Keratinocyte (primary cell): ENCODE data around the gene KCNMA1. TPM values are rescaled to one million over a fixed set of nuclear protein-coding genes. Genes with fewer than 3 reads are reported as not detected.

ENCODE experiments used
- DNase-seq: peaks from one replicate; pipeline ENCODE4 v3.0.0-alpha.2; 2011; ENCODE audit warnings: low read depth, missing footprints, low spot score
- FAIRE-seq: peaks from 2 replicates; lab custom pipeline; 2011; peaks lifted over from hg19 to GRCh38; lab: Jason Lieb, UNC
- H2AFZ ChIP-seq: 2 replicates; pipeline ENCODE4 v1.6.0; 2012; ENCODE audit warnings: low read length, control low read depth, inconsistent platforms; ENCODE audit not compliant: control insufficient read depth
- H3K27ac ChIP-seq: 2 replicates; pipeline ENCODE4 v1.5.1; 2011; ENCODE audit warnings: low read length; ENCODE audit not compliant: control insufficient read depth, insufficient read depth
- H3K27me3 ChIP-seq: 3 replicates; pipeline ENCODE4 v1.6.0; 2011; ENCODE audit warnings: low read length; ENCODE audit not compliant: control insufficient read depth, insufficient read depth; ENCODE audit errors: extremely low read depth
- H3K36me3 ChIP-seq, 2 experiments: 2 replicates in 1 of 2; 3 replicates in 1 of 2; pipeline ENCODE4 v1.5.1; 2011; ENCODE audit warnings: low read length in 2 of 2, mild to moderate bottlenecking in 1 of 2; ENCODE audit not compliant: control insufficient read depth in 2 of 2, insufficient read depth in 2 of 2; ENCODE audit errors: extremely low read depth in 1 of 2
- H3K4me1 ChIP-seq: 3 replicates; pipeline ENCODE4 v1.5.1; 2011; ENCODE audit warnings: low read length; ENCODE audit not compliant: control insufficient read depth, insufficient read depth; ENCODE audit errors: extremely low read depth
- H3K4me2 ChIP-seq: 3 replicates; pipeline ENCODE4 v1.6.0; 2011; ENCODE audit warnings: low read depth, low read length; ENCODE audit not compliant: control insufficient read depth, insufficient read depth; ENCODE audit errors: extremely low read depth
- H3K4me3 ChIP-seq, 3 experiments: fragments of 200-600 bp in 1 of 3; sonication (generic) in 1 of 3; 2 replicates in 2 of 3; 3 replicates in 1 of 3; pipeline ENCODE4 v1.5.1; 2011 to 2016; ENCODE audit warnings: low read length in 3 of 3, mild to moderate bottlenecking in 3 of 3, control low read depth in 2 of 3, inconsistent platforms in 1 of 3, low read depth in 1 of 3, mixed read lengths in 1 of 3, mixed run types in 1 of 3, moderate library complexity in 1 of 3; ENCODE audit not compliant: control insufficient read depth in 2 of 3, insufficient read depth in 2 of 3; ENCODE audit errors: extremely low read depth in 1 of 3
- H3K79me2 ChIP-seq: 2 replicates; pipeline ENCODE4 v1.6.0; 2012; ENCODE audit warnings: low read length; ENCODE audit not compliant: control insufficient read depth, insufficient read depth
- H3K9ac ChIP-seq: 3 replicates; pipeline ENCODE4 v1.6.0; 2011; ENCODE audit warnings: low read length; ENCODE audit not compliant: control insufficient read depth, insufficient read depth; ENCODE audit errors: extremely low read depth
- H3K9me1 ChIP-seq: 3 replicates; pipeline ENCODE4 v1.6.0; 2011; ENCODE audit warnings: low read length; ENCODE audit not compliant: control insufficient read depth, insufficient read depth; ENCODE audit errors: extremely low read depth
- H3K9me3 ChIP-seq: 2 replicates; pipeline ENCODE4 v1.5.1; 2012; ENCODE audit warnings: low read depth, low read length; ENCODE audit not compliant: control insufficient read depth
- H4K20me1 ChIP-seq: 3 replicates; pipeline ENCODE4 v1.6.0; 2011; ENCODE audit warnings: low read length; ENCODE audit not compliant: control insufficient read depth, insufficient read depth; ENCODE audit errors: extremely low read depth
- CTCF ChIP-seq, 3 experiments: IDR thresholded peaks in 1 of 3; conservative IDR thresholded peaks in 1 of 3; optimal IDR thresholded peaks in 1 of 3; 2 replicates in 2 of 3; 3 replicates in 1 of 3; pipeline versions ENCODE3 to v1.5.1; 2011; ENCODE audit warnings: low read length in 3 of 3, mild to moderate bottlenecking in 3 of 3, moderate library complexity in 2 of 3, control low read depth in 1 of 3, inconsistent platforms in 1 of 3; ENCODE audit not compliant: insufficient read depth in 2 of 3; ENCODE audit errors: extremely low read depth in 1 of 3
- EZH2 ChIP-seq: IDR thresholded peaks from one replicate; pipeline ENCODE4 v1.6.1; 2012; ENCODE audit warnings: inconsistent platforms, mild to moderate bottlenecking, low read length, moderate library complexity
- dilution Hi-C: fragments of 300-500 bp; cut with MboI; formaldehyde crosslinking; loops from one replicate; pipeline ENCODE4 v1.7.0; 2020; ENCODE audit warnings: low sequenced_read_pairs; ENCODE audit not compliant: extremely low pct_ligation_motif_present
- polyA plus RNA-seq, 5 experiments: library from polyadenylated mRNA; depleted of rRNA in 3 of 5; stranded (reverse) in 3 of 5; stranded (forward) in 1 of 5; unstranded in 1 of 5; fragments of >200 nt; gene quantifications; 1 replicate in 1 of 5; 2 replicates in 3 of 5; 3 replicates in 1 of 5; pipeline versions ENCODE4 v1.2.1 to v1.2.3, GENCODE V29; 2011 to 2012; ENCODE audit warnings: missing spikeins in 2 of 5, low read depth in 1 of 5, low replicate concordance in 1 of 5

Gene KCNMA1
- polyA plus RNA-seq, 1 donor (not counting 4 experiments of a cell fraction or from before 2014, with no cell fraction given): 6.3 TPM

GRCh38 chr10:77207182-77207827 lies 430.3 kb downstream of the KCNMA1 start:
- FAIRE-seq (no peak), DNase-seq (no peak)
- Histone ChIP-seq H3K27ac (no peak overlapping the region), H3K36me3 (no peaks in the 10 kb centered on the region), H3K9ac (no peak overlapping the region), H3K79me2 (no peaks in the 10 kb centered on the region), H3K9me3 (peaks cover 2% of the 10 kb centered on the region), H2AFZ (no peak overlapping the region), H3K4me3 (no peak overlapping the region), H3K27me3 (peaks cover 10% of the 10 kb centered on the region), H4K20me1 (no peaks in the 10 kb centered on the region), H3K4me2 (no peak overlapping the region), H3K4me1 (no peaks in the 10 kb centered on the region), H3K9me1 (no peaks in the 10 kb centered on the region)
- no peak for TF ChIP-seq CTCF (optimal IDR thresholded peaks at IDR 0.05 in 1 of 3, IDR thresholded peaks at IDR 0.05 in 1 of 3, conservative IDR thresholded peaks at IDR 0.05 in 1 of 3; ENCODE audit: extremely low read depth in 1 of 3, insufficient read depth in 2 of 3, low read length in 3 of 3)
- no peak for TF ChIP-seq EZH2
- dilution Hi-C loops: no loop called here

GRCh38 chr10:77205135-77205534 lies 432.5 kb downstream of the KCNMA1 start:
- TF ChIP-seq EZH2 (no peak), CTCF (optimal IDR thresholded peaks at IDR 0.05 in 1 of 3, IDR thresholded peaks at IDR 0.05 in 1 of 3, conservative IDR thresholded peaks at IDR 0.05 in 1 of 3; ENCODE audit: extremely low read depth in 1 of 3, insufficient read depth in 2 of 3, low read length in 3 of 3) (no peak)
- H4K20me1 ChIP-seq: no peaks in the 10 kb centered on the region
- no peak overlapping the region for H3K9ac ChIP-seq
- no peaks in the 10 kb centered on the region for H3K4me1 ChIP-seq
- dilution Hi-C loops: no loop called here
- H3K9me1 ChIP-seq: no peaks in the 10 kb centered on the region
- peaks cover 10% of the 10 kb centered on the region for H3K27me3 ChIP-seq
- no peaks in the 10 kb centered on the region for H3K36me3 ChIP-seq
- DNase-seq (no peak), FAIRE-seq (no peak)
- H2AFZ ChIP-seq: no peak overlapping the region
- no peak overlapping the region for H3K27ac ChIP-seq
- no peak overlapping the region for H3K4me3 ChIP-seq
- H3K79me2 ChIP-seq: no peaks in the 10 kb centered on the region
- H3K4me2 ChIP-seq: no peak overlapping the region
- H3K9me3 ChIP-seq: peaks cover 2% of the 10 kb centered on the region
